ENCODE data around the gene LGALS3BP. TPM values are rescaled to one million over a fixed set of nuclear protein-coding genes. Genes with fewer than 3 reads are reported as not detected.

The LGALS3BP gene
- total RNA-seq, 4 donors from 2014 or later: 191 to 392 (median 296) TPM

DNA sequence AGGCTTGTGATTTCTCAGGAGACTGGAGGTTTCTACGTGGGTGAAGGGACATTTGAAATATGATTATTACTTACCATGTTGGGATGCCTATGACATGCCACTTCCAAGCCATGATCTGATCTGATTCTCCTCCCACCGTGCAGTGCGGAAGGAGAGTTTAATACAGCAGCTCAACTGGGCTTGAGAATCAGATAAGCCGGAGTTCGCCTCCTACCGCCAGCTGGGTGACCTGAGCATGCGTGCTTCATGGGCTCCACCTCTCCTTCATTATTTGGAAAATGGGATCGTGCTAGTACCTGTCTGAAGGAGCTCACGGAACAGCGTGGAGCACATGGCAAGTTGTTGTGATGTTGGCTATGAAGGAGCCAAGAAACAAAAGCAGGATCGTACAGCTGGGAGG lies 42.2 kb downstream of the LGALS3BP start:
- DNase-seq (ENCODE audit: low spot score in 2 of 2): no peak
- 90 to 93% methylated on average over 10 to 11 of the region's 11 CpGs for WGBS, 2 donors
- Histone ChIP-seq H3K4me3 (no peak overlapping the region), H3K36me3 (no peaks in the 10 kb centered on the region), H3K27me3 (no peaks in the 10 kb centered on the region), H3K27ac (no peak overlapping the region), H3K4me1 (peaks cover 0 to 51% (median 20%) of the 10 kb centered on the region in 4 donors), H3K9me3 (no peaks in the 10 kb centered on the region)
- no peak for TF ChIP-seq POLR2A (IDR thresholded peaks at IDR 0.05)
- TF ChIP-seq, protein P1, sequence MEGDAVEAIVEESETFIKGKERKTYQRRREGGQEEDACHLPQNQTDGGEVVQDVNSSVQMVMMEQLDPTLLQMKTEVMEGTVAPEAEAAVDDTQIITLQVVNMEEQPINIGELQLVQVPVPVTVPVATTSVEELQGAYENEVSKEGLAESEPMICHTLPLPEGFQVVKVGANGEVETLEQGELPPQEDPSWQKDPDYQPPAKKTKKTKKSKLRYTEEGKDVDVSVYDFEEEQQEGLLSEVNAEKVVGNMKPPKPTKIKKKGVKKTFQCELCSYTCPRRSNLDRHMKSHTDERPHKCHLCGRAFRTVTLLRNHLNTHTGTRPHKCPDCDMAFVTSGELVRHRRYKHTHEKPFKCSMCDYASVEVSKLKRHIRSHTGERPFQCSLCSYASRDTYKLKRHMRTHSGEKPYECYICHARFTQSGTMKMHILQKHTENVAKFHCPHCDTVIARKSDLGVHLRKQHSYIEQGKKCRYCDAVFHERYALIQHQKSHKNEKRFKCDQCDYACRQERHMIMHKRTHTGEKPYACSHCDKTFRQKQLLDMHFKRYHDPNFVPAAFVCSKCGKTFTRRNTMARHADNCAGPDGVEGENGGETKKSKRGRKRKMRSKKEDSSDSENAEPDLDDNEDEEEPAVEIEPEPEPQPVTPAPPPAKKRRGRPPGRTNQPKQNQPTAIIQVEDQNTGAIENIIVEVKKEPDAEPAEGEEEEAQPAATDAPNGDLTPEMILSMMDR (IDR thresholded peaks at IDR 0.05): no peak
- no peak for TF ChIP-seq EP300 (IDR thresholded peaks at IDR 0.05)

DNA sequence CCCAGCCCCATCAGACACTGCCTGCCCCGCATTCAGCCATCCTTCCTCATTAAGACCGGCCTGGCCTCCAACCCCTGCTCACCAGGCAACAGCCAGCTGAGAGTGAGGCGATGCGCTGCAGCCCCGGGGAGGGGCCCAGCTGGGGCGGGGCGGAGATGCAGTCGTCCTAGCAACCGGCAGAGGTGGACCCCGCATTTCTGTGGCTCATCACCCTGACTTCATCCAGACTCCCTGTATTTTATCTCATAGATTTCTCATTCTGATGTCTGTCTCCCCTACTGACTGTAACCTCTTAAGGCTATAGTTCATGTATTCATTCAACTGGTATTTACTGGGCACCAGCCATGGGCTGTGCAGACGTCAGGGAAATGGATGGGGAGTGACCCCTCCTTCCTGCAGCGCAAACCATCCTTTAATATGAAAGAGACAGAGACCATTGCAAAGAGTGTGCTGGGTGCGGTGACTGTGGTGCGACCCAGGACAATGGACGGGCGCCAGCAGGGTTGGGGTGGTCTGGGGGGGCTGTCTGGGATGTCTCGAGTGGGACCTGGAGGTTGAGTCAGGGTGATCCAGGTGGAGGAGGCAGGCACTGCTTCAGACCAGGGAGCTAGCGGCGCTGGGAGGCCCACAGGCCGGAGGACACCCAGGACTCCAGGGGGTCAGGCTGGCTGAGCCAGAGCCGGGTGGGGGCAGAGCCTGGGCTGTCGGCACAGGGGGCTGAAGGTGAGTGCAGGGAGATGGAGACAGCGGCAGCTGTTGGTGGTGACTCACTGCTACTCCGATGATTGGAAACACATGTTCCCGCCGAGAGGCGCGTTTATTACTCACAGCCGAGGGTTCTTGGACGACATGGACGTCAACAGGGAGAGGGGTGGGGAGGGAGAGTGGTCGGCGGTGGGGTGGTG lies 44.1 kb downstream of the LGALS3BP start:
- Histone ChIP-seq H3K4me3 (no peak overlapping the region), H3K4me1 (peaks cover 0 to 51% (median 20%) of the 10 kb centered on the region in 4 donors), H3K9me3 (no peaks in the 10 kb centered on the region), H3K27me3 (no peaks in the 10 kb centered on the region), H3K36me3 (no peaks in the 10 kb centered on the region), H3K27ac (peak overlapping the region; percentile 43 to 99 (median 86))
- DNase-seq (ENCODE audit: low spot score in 2 of 2): peak; percentile 65 to 77
- WGBS, 2 donors: 62 to 70% methylated on average over 31 to 33 of the region's 33 CpGs
- TF ChIP-seq POLR2A (IDR thresholded peaks at IDR 0.05) (no peak), EP300 (IDR thresholded peaks at IDR 0.05) (peak in 1 of 2 donors; percentile 67)
- TF ChIP-seq, protein P1 (IDR thresholded peaks at IDR 0.05): no peak

DNA sequence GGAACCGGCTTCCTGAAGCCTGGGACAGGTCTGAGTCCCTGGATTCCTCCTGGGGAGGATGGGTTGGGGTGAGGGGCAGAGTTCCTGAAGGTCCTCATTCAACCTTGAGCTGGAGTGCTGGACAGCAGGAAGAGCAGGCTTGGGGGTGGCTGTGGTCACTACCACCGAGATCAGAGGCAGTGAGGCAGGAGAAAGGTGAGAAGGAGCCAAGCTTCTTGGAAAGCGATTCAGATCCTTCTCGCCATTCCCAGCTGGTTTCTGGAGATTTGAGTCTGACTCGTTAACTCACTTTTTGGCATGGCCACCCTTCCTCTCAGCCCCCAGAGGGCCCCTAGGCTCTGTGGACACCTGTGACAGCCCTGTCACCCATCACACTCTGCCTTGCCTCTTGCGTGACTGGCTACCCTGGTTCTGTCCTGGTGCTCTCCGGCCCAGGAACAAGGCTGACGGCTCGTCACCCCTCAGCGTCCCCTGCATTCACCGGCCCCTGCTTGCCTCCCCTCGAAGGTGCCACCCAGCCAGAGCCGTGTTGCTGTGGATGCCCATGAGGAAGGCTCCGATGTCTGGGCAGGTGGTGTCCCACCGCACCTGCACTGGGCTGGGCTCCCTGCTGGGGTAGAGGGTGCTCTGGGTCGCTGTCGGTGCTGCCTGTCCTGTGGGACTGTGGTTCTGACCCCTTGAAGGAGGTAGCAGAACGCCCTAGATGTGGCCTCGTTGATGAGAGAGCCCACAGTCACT lies 44.9 kb downstream of the LGALS3BP start:
- Histone ChIP-seq H3K27me3 (no peaks in the 10 kb centered on the region), H3K36me3 (no peaks in the 10 kb centered on the region), H3K9me3 (no peaks in the 10 kb centered on the region), H3K4me3 (peak overlapping the region in 1 of 4 donors; percentile 43), H3K27ac (peak overlapping the region; percentile 43 to 99 (median 86)), H3K4me1 (peaks cover 0 to 44% (median 20%) of the 10 kb centered on the region in 4 donors)
- TF ChIP-seq, protein P1 (IDR thresholded peaks at IDR 0.05): no peak
- TF ChIP-seq EP300 (IDR thresholded peaks at IDR 0.05) (no peak), POLR2A (IDR thresholded peaks at IDR 0.05) (no peak)
- 77 to 78% methylated on average over 14 to 18 of the region's 19 CpGs for WGBS, 2 donors
- DNase-seq (ENCODE audit: low spot score in 2 of 2): no peak

DNA sequence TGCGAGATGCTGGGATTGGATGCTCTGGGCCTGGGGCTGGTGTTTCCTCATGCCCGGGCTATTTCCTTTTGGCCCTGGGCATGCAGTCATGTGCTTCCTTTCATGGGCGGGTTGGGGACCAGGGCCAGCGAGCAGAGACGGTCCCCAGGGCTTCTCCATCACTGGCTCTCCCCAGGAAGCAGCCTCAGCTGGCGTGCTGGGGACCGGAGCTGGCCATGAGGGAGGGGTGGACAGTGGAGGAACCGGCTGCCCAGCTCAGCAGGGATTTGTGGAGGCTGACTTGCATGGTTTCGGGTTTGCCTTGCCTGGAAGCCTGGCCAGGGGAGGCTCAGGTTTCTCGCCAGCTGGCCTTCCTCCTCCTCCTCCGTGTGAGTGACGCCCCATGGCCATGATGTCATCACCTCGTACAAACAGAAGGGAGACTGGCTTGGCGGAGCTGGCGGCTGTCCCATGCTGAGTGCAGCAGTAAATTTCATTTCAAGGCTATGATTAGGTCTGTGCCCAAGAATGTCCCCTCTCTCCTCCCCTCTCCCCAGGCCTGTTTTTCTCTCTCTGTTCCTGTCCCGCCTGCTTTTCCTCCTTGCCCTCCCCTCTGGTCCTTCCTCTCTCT lies 45.7 kb downstream of the LGALS3BP start:
- peak; percentile 92 to 96 for DNase-seq (ENCODE audit: low spot score in 2 of 2)
- WGBS, 2 donors: 2% methylated on average over 16 of the region's 16 CpGs
- no peaks in the 10 kb centered on the region for H3K36me3 ChIP-seq
- H3K27ac ChIP-seq: peak overlapping the region; percentile 43 to 99 (median 86)
- peak overlapping the region in 1 of 4 donors; percentile 43 for H3K4me3 ChIP-seq
- peaks cover 0 to 41% (median 20%) of the 10 kb centered on the region in 4 donors for H3K4me1 ChIP-seq
- no peaks in the 10 kb centered on the region for H3K9me3 ChIP-seq
- H3K27me3 ChIP-seq: no peaks in the 10 kb centered on the region
- TF ChIP-seq EP300 (IDR thresholded peaks at IDR 0.05) (peak in 1 of 2 donors; percentile 81), POLR2A (IDR thresholded peaks at IDR 0.05) (peak in 1 of 2 donors; percentile 33)
- TF ChIP-seq, protein P1 (IDR thresholded peaks at IDR 0.05): peak in 1 of 5 experiments; percentile 9

All from tibial nerve (tissue), 4 donors.